Hepatocyte (in vitro differentiated cells): ENCODE data around the gene NACA2. TPM values are rescaled to one million over a fixed set of nuclear protein-coding genes. Genes with fewer than 3 reads are reported as not detected.

Experiments used
- DNase-seq: peaks from one replicate; pipeline ENCODE4 v3.0.0-alpha.2; 2016; ENCODE audit warnings: low spot score
- H2AFZ ChIP-seq: fragments of 200-600 bp; sonication (generic); 2 replicates; pipeline ENCODE4 v1.6.0; 2016; ENCODE audit warnings: antibody characterized with exemption, mild to moderate bottlenecking
- H3K27ac ChIP-seq: fragments of 200-600 bp; sonication (generic); 2 replicates; pipeline ENCODE4 v1.5.1; 2016; ENCODE audit warnings: mild to moderate bottlenecking
- H3K27me3 ChIP-seq: fragments of 200-600 bp; sonication (generic); 2 replicates; pipeline ENCODE4 v1.6.1; 2016
- H3K36me3 ChIP-seq: fragments of 200-600 bp; sonication (generic); replicated peaks from 2 replicates; pipeline ENCODE4 v1.5.1; 2016; ENCODE audit warnings: low read depth; ENCODE audit not compliant: insufficient read depth
- H3K4me1 ChIP-seq: fragments of 200-600 bp; sonication (generic); 2 replicates; pipeline ENCODE4 v1.5.1; 2016; ENCODE audit warnings: mild to moderate bottlenecking, moderate library complexity; ENCODE audit not compliant: insufficient read depth
- H3K4me2 ChIP-seq: fragments of 200-600 bp; sonication (generic); 2 replicates; pipeline ENCODE4 v1.6.0; 2016
- H3K4me3 ChIP-seq: fragments of 200-600 bp; sonication (generic); 2 replicates; pipeline ENCODE4 v1.5.1; 2016; ENCODE audit warnings: mild to moderate bottlenecking
- H3K79me2 ChIP-seq: fragments of 200-600 bp; sonication (generic); 2 replicates; pipeline ENCODE4 v1.6.0; 2017; ENCODE audit warnings: mild to moderate bottlenecking
- H3K9me2 ChIP-seq: fragments of 200-600 bp; sonication (generic); replicated peaks from 2 replicates; pipeline ENCODE4 v1.6.0; 2017; ENCODE audit warnings: mild to moderate bottlenecking; ENCODE audit not compliant: insufficient read depth
- H3K9me3 ChIP-seq: fragments of 200-600 bp; sonication (generic); 2 replicates; pipeline ENCODE4 v1.5.1; 2016; ENCODE audit warnings: low read depth, mild to moderate bottlenecking
- H4K20me1 ChIP-seq: fragments of 200-600 bp; sonication (generic); 2 replicates; pipeline ENCODE4 v1.6.0; 2016; ENCODE audit warnings: mild to moderate bottlenecking; ENCODE audit not compliant: insufficient read depth, poor library complexity, severe bottlenecking
- EZH2 ChIP-seq: fragments of 200-600 bp; sonication (generic); IDR thresholded peaks from 2 replicates; pipeline ENCODE4 v1.6.1; 2016; ENCODE audit warnings: antibody characterized with exemption, mild to moderate bottlenecking, borderline replicate concordance
- EZH2phosphoT487 ChIP-seq: fragments of 200-600 bp; sonication (generic); IDR thresholded peaks from one replicate; pipeline ENCODE4 v1.6.1; 2018; ENCODE audit warnings: antibody characterized with exemption, mild to moderate bottlenecking, low read depth, moderate library complexity; ENCODE audit not compliant: unreplicated experiment, severe bottlenecking
- WGBS: methylation state at CpG from one replicate; pipeline ENCODE4 v1.1.6; 2016; ENCODE audit warnings: low lambda C conversion rate; ENCODE audit errors: missing lambda C conversion rate; 5-methylcytosine and 5-hydroxymethylcytosine counted together
- polyA plus RNA-seq: library from polyadenylated mRNA; unstranded; fragments of >200 nt; fragmentation: Nextera tagmentation; extraction: Ambion mirVana; gene quantifications from 2 replicates; pipeline ENCODE4 v1.2.1, GENCODE V29; 2016
- total RNA-seq: library from RNA; depleted of rRNA; stranded (reverse); fragments of >200 nt; gene quantifications from 2 replicates; pipeline ENCODE4 v1.2.3, GENCODE V29; 2014
- TF ChIP-seq, protein P1 (sequence below): fragments of 200-600 bp; sonication (generic); IDR thresholded peaks from 2 replicates; pipeline ENCODE4 v1.5.1; 2016; ENCODE audit warnings: antibody characterized with exemption, mild to moderate bottlenecking; ENCODE audit not compliant: poor library complexity

NACA2 gene
- total RNA-seq: not detected in 2 replicates
- polyA plus RNA-seq: not detected in 2 replicates

DNA sequence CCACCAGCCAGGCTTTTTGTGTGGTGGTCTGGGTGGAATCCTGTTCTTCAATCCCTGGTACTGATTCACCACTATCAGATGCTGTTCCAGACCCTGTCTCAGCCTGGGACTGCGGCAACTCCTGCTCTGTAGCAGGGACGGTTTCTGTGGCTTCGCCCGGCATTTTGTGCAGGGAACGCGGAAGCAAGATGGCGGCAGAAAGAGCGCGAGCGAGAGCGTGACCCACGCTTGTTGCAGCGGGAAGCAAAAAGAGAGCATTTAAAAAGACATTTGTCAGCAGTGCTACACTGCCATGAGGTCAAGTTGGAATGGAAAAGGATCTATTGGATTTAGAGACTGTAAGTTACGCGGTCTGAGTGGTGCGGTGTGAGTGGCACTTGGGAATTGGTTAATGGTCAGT, at the start of gene NACA2:
NACA2 (minus strand) TSS at position 202 of the 400 bp plus-strand sequence; CDS start at position 163, 39 bp downstream.
- H2AFZ ChIP-seq: no peak within 1 kb of the TSS

DNA sequence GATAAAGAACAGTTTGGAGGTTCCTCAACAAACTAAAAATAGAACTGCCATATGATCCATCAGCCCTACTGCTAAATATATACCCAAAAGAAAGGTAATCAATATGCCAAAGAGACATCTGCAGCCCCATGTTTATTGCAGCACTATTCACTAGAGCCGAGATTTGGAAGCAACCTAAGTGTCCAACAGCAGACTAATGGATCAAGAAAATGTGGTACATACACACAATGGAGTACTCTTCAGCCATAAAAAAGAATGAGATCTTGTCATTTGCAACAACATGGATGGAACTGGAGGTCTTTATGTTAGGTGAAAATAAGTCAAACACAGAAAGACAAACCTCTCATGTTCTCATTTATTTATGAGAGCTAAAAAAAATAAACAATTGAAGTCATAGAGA, 48.8 kb upstream of the NACA2 start:
- Histone ChIP-seq H3K79me2 (no peaks in the 10 kb centered on the region), H3K4me2 (no peak overlapping the region), H3K4me3 (no peak overlapping the region), H2AFZ (no peak overlapping the region), H3K36me3 (no peaks in the 10 kb centered on the region), H3K4me1 (no peaks in the 10 kb centered on the region), H3K9me3 (no peaks in the 10 kb centered on the region), H3K27me3 (no peaks in the 10 kb centered on the region), H4K20me1 (no peaks in the 10 kb centered on the region), H3K9me2 (no peaks in the 10 kb centered on the region), H3K27ac (no peak overlapping the region)
- 100% methylated on average over 1 of the region's 1 CpG for WGBS
- TF ChIP-seq EZH2 (no peak), EZH2phosphoT487 (no peak)
- TF ChIP-seq, protein P1, sequence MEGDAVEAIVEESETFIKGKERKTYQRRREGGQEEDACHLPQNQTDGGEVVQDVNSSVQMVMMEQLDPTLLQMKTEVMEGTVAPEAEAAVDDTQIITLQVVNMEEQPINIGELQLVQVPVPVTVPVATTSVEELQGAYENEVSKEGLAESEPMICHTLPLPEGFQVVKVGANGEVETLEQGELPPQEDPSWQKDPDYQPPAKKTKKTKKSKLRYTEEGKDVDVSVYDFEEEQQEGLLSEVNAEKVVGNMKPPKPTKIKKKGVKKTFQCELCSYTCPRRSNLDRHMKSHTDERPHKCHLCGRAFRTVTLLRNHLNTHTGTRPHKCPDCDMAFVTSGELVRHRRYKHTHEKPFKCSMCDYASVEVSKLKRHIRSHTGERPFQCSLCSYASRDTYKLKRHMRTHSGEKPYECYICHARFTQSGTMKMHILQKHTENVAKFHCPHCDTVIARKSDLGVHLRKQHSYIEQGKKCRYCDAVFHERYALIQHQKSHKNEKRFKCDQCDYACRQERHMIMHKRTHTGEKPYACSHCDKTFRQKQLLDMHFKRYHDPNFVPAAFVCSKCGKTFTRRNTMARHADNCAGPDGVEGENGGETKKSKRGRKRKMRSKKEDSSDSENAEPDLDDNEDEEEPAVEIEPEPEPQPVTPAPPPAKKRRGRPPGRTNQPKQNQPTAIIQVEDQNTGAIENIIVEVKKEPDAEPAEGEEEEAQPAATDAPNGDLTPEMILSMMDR: no peak
- DNase-seq: no peak

More for the DNA sequence above, at the start of gene NACA2:
- no peaks in the 10 kb centered on the region for H3K9me2 ChIP-seq
- no peaks in the 10 kb centered on the region for H3K79me2 ChIP-seq
- H3K27ac ChIP-seq: no peak within 1 kb of the TSS
- WGBS: 98% methylated on average over 16 of the region's 16 CpGs
- TF ChIP-seq EZH2phosphoT487: no peak
- TF ChIP-seq, protein P1: no peak
- no peak for TF ChIP-seq EZH2
- H3K4me2 ChIP-seq: no peak within 1 kb of the TSS
- no peaks in the 10 kb centered on the region for H3K9me3 ChIP-seq
- peaks cover 2% of the 10 kb centered on the region for H3K27me3 ChIP-seq
- no peak within 1 kb of the TSS for H3K4me3 ChIP-seq
- no peaks in the 10 kb centered on the region for H3K36me3 ChIP-seq
- no peaks in the 10 kb centered on the region for H4K20me1 ChIP-seq
- DNase-seq: no peak
- no peaks in the 10 kb centered on the region for H3K4me1 ChIP-seq

DNA sequence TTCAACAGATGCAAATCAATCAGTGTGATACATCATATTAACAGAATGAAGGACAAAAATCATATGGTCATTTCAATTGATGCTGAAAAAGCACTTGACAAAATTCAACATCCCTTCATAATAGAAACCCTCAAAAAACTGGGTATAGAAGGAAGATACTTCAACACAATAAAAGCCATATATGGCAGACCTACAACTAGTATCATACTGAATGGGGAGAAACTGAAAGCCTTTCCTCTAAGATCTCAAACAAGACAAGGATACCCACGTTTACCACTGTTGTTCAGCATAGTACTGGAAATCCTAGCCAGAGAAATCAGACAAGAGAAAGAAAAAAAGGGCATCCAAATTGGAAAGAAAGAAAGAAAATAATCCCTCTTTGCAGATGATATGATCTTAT, 47.1 kb upstream of the NACA2 start:
- H3K36me3 ChIP-seq: no peaks in the 10 kb centered on the region
- no peaks in the 10 kb centered on the region for H3K79me2 ChIP-seq
- no peaks in the 10 kb centered on the region for H3K27me3 ChIP-seq
- WGBS: 67% methylated on average over 1 of the region's 1 CpG
- no peaks in the 10 kb centered on the region for H3K9me3 ChIP-seq
- H3K9me2 ChIP-seq: no peaks in the 10 kb centered on the region
- H3K4me1 ChIP-seq: no peaks in the 10 kb centered on the region
- H4K20me1 ChIP-seq: no peaks in the 10 kb centered on the region
- DNase-seq: no peak
- no peak overlapping the region for H2AFZ ChIP-seq
- no peak for TF ChIP-seq EZH2phosphoT487
- TF ChIP-seq EZH2: no peak
- TF ChIP-seq, protein P1: no peak
- H3K27ac ChIP-seq: no peak overlapping the region
- no peak overlapping the region for H3K4me2 ChIP-seq
- no peak overlapping the region for H3K4me3 ChIP-seq
